ENCODE data around the gene IFI27L2. TPM values are rescaled to one million over a fixed set of nuclear protein-coding genes. Genes with fewer than 3 reads are reported as not detected.
A peak's percentile ranks its signal among the peaks of the same experiment; 100 is the strongest.

IFI27L2 gene
- total RNA-seq, 1 donor from 2014 or later: 28.2 TPM

DNA sequence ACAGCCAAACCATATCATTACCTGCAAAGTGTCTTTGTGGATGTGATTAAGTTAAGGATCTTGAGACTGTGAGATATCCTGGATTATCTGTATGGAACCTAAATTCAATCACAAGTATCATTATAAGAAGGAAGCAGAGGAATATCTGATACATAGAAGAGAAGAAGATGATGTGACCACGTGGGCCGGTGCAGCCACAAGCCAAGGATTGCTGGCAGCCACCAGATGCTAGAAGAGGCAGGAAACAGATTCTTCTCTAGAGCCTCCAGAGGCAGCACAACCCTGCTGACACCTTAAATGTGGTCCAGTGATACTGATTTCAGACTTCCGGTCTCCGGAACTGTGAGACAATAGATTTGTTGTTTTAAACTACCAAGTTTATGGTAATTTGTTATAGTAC, 6.1 kb upstream of the IFI27L2 start:
- no peak for DNase-seq (ENCODE audit: extremely low spot score, unreplicated experiment)
- H3K36me3 Mint-ChIP-seq: no peaks in the 10 kb centered on the region
- no peak overlapping the region for H3K27ac Mint-ChIP-seq
- H3K4me3 Mint-ChIP-seq: no peak overlapping the region
- H3K27me3 Mint-ChIP-seq: peaks cover 16% of the 10 kb centered on the region
- TF ChIP-seq CTCF (conservative IDR thresholded peaks at IDR 0.05): no peak
- H3K4me1 Mint-ChIP-seq (ENCODE audit: unreplicated experiment): no peaks in the 10 kb centered on the region
- H3K9me3 Mint-ChIP-seq: no peaks in the 10 kb centered on the region

DNA sequence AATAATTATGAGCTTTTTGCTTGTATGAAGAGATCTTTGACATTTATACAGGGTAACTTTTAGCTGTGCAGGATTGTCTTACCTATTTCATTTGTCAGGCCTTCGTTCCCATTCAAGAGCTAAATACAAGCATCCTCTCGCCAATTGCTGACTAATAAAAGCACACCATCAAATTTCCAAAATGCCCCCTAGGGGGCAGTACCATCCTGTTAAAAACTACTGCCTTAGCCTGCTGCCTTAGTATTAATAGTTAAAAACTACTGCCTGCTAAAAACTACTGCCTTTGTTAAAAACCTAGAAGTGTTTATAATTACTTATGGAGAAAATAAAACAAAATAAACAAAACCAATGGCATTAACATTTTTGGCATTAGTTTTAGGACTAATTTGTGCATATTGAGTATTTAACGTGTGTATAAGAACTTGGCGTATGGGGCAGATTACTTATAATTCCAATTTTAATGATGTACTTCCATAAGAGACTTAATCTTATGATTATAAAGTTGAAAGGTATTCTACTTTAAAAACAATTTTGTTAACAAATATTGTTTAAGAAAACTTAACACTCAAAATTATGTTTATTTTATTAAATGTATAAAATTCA, 3.0 kb upstream of the IFI27L2 start:
- Mint-ChIP-seq H3K4me1 (ENCODE audit: unreplicated experiment) (peaks cover 16% of the 10 kb centered on the region), H3K4me3 (no peak overlapping the region), H3K27ac (no peak overlapping the region), H3K27me3 (peaks cover 17% of the 10 kb centered on the region), H3K36me3 (no peaks in the 10 kb centered on the region), H3K9me3 (no peaks in the 10 kb centered on the region)
- no peak for DNase-seq (ENCODE audit: extremely low spot score, unreplicated experiment)
- TF ChIP-seq CTCF (conservative IDR thresholded peaks at IDR 0.05): peak; percentile 94

GRCh38 chr14:94129758-94130414, 482 bp upstream of the IFI27L2 start:
- no peaks in the 10 kb centered on the region for H3K36me3 Mint-ChIP-seq
- H3K27ac Mint-ChIP-seq: no peak overlapping the region
- no peak for DNase-seq (ENCODE audit: extremely low spot score, unreplicated experiment)

DNA sequence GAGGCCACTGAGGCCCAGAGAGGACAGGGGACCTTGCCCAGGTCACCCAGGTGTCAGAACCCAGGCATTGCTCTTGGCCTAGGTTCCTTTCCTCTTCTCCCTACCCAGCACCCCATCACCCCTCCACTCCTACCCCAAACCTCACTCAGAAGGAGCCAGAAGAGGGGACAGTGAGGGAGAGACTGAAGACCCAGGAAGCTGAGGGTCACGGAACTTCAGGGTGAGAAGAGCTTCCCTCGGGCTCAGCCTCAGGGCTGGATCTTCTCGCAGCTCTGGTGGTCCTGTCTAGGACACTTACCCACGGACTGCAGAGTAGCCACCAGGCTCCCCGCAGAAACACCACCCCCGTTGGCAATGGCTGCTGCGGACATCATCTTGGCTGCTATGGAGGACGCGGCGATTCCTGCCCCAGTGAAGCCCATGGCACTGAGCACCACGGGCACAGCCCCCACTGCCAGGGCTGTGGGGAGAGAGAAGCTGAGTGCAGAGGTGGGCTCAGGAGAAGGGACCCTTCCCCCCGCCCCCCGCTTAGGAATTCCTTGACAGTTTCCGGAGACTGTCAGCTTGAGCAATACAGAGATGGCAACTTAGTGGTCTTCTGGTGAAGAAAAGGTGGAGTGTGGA, 1.1 kb downstream of the IFI27L2 start:
- Mint-ChIP-seq H3K36me3 (no peaks in the 10 kb centered on the region), H3K4me3 (peak overlapping the region; percentile 88), H3K9me3 (no peaks in the 10 kb centered on the region), H3K4me1 (ENCODE audit: unreplicated experiment) (peaks cover 16% of the 10 kb centered on the region), H3K27ac (no peak overlapping the region), H3K27me3 (peaks cover 5% of the 10 kb centered on the region)
- no peak for TF ChIP-seq CTCF (conservative IDR thresholded peaks at IDR 0.05)
- no peak for DNase-seq (ENCODE audit: extremely low spot score, unreplicated experiment)

More at GRCh38 chr14:94129758-94130414, 482 bp upstream of the IFI27L2 start:
- Mint-ChIP-seq H3K9me3 (no peaks in the 10 kb centered on the region), H3K4me1 (ENCODE audit: unreplicated experiment) (peaks cover 16% of the 10 kb centered on the region), H3K27me3 (peaks cover 6% of the 10 kb centered on the region), H3K4me3 (peak overlapping the region; percentile 88)
- TF ChIP-seq CTCF (conservative IDR thresholded peaks at IDR 0.05): peak; percentile 14

DNA sequence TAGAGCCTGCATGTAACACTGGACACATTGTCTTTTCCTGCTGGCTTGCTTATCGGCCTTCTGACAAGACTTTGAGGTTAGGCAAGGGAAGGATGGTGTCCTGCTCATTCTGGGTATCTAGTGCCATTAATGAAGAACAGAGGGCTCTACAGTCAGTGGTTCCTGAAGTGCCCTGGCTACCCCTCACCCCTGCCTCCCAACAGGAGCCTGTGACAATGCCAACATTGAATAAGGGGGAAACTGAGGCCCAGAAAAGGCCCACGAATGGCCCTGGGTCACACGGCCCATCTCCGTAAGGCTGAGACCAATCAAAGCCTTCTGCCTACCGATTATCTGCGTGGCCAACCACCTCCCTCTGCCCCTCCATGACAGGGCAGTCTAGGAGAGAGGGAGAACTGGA, 2.1 kb downstream of the IFI27L2 start:
- H3K27ac Mint-ChIP-seq: no peak overlapping the region
- H3K4me1 Mint-ChIP-seq (ENCODE audit: unreplicated experiment): peaks cover 16% of the 10 kb centered on the region
- H3K27me3 Mint-ChIP-seq: peaks cover 7% of the 10 kb centered on the region
- TF ChIP-seq CTCF (conservative IDR thresholded peaks at IDR 0.05): no peak
- no peaks in the 10 kb centered on the region for H3K36me3 Mint-ChIP-seq
- no peaks in the 10 kb centered on the region for H3K9me3 Mint-ChIP-seq
- no peak overlapping the region for H3K4me3 Mint-ChIP-seq
- DNase-seq (ENCODE audit: extremely low spot score, unreplicated experiment): peak; percentile 36
